K562 (cell line): Measurements from ENCODE around the gene CNBD2.

Source experiments
- CEBPB ChIP-seq: fragments of 450-650 bp; IDR thresholded peaks from 2 replicates; pipeline ENCODE4 v1.6.1; 2016; ENCODE audit warnings: missing genetic modification characterization, missing compliant biosample characterization
- CTBP1 ChIP-seq: fragments of 450-650 bp; IDR thresholded peaks from 2 replicates; pipeline ENCODE4 v1.6.1; 2016; ENCODE audit warnings: borderline replicate concordance
- EP300 ChIP-seq: IDR thresholded peaks from 2 replicates; pipeline ENCODE4 v1.6.1; 2012; ENCODE audit warnings: low read length, improper control_type of control experiment
- ETS2 ChIP-seq: IDR thresholded peaks from 2 replicates; pipeline ENCODE4 v1.6.1; 2016; ENCODE audit warnings: borderline replicate concordance, missing genetic modification characterization, mild to moderate bottlenecking, moderate library complexity, missing compliant biosample characterization; ENCODE audit not compliant: poor library complexity, severe bottlenecking
- JUND ChIP-seq, 2 experiments: IDR thresholded peaks; 2 replicates in 1 of 2; 3 replicates in 1 of 2; pipeline ENCODE4 v1.6.1; 2011; ENCODE audit warnings: borderline replicate concordance in 2 of 2, low read depth in 2 of 2, low read length in 2 of 2, improper control_type of control experiment in 1 of 2, missing biosample characterization in 1 of 2, missing genetic modification characterization in 1 of 2, missing genetic modification reagents in 1 of 2
- LEF1 ChIP-seq: fragments of 450-650 bp; IDR thresholded peaks from 2 replicates; pipeline ENCODE4 v1.6.1; 2016; ENCODE audit warnings: mild to moderate bottlenecking
- POLR2A ChIP-seq: fragments of 450-650 bp; conservative IDR thresholded peaks from 2 replicates; pipeline ENCODE4 v1.6.1; 2016
- SPI1 ChIP-seq: IDR thresholded peaks from 2 replicates; pipeline ENCODE4 v1.6.1; 2011; ENCODE audit warnings: low read depth, low read length, control low read depth, borderline replicate concordance
- ZNF121 ChIP-seq: sonication (generic); formaldehyde crosslinking; conservative IDR thresholded peaks from 2 replicates; pipeline ENCODE4 v1.8.0; 2022; ENCODE audit warnings: missing genetic modification reagents
- TF ChIP-seq, protein P1 (sequence below), 2 experiments: fragments of 450-650 bp; formaldehyde crosslinking in 1 of 2; IDR thresholded peaks; 2 replicates each; pipeline versions ENCODE4 v1.4.0 to v1.6.1; 2014 to 2020; ENCODE audit warnings: mild to moderate bottlenecking in 2 of 2, borderline replicate concordance in 1 of 2, low read depth in 1 of 2
- TF ChIP-seq, protein P2 (sequence below): fragments of 250-450 bp; sonication (Bioruptor Pico); IDR thresholded peaks from 2 replicates; pipeline ENCODE4 v1.8.0; 2021; ENCODE audit warnings: borderline replicate concordance, mild to moderate bottlenecking, moderate library complexity; ENCODE audit not compliant: poor library complexity, severe bottlenecking
- TF ChIP-seq, protein P3 (sequence below), 2 experiments: fragments of 450-650 bp in 1 of 2; sonication (generic) in 1 of 2; formaldehyde crosslinking in 1 of 2; IDR thresholded peaks; 2 replicates each; pipeline versions ENCODE4 v1.7.1 to v1.9.0; 2016 to 2022; ENCODE audit warnings: inconsistent platforms in 1 of 2, mild to moderate bottlenecking in 1 of 2, missing genetic modification reagents in 1 of 2

DNA sequence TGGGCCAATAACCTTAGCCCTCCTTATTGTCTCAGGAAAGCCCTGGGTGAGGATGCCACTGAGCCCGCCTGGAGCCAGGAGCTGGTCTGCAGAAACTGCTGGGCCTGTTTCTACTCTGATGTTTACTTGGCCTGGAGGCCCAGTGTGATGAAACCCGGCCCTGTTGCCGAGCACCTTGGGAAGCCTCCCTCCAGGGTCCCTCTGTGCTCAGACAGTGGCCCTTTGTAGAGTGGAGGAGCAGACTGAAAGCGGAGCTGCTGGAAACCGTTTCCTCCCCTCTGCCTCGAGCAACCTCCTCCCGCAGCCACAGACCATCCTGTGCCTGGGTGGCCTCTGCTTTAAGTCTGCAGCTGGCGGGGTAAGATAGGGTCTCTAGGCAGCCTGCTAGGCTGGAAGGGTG lies 102.1 kb downstream of the CNBD2 start:
- no peak for TF ChIP-seq JUND (IDR thresholded peaks at IDR 0.05; ENCODE audit: borderline replicate concordance, low read depth, low read length)
- TF ChIP-seq JUND (tag; IDR thresholded peaks at IDR 0.05; ENCODE audit: borderline replicate concordance, low read depth, low read length), result no peak
- TF ChIP-seq CTBP1, result no peak
- TF ChIP-seq, protein P1, sequence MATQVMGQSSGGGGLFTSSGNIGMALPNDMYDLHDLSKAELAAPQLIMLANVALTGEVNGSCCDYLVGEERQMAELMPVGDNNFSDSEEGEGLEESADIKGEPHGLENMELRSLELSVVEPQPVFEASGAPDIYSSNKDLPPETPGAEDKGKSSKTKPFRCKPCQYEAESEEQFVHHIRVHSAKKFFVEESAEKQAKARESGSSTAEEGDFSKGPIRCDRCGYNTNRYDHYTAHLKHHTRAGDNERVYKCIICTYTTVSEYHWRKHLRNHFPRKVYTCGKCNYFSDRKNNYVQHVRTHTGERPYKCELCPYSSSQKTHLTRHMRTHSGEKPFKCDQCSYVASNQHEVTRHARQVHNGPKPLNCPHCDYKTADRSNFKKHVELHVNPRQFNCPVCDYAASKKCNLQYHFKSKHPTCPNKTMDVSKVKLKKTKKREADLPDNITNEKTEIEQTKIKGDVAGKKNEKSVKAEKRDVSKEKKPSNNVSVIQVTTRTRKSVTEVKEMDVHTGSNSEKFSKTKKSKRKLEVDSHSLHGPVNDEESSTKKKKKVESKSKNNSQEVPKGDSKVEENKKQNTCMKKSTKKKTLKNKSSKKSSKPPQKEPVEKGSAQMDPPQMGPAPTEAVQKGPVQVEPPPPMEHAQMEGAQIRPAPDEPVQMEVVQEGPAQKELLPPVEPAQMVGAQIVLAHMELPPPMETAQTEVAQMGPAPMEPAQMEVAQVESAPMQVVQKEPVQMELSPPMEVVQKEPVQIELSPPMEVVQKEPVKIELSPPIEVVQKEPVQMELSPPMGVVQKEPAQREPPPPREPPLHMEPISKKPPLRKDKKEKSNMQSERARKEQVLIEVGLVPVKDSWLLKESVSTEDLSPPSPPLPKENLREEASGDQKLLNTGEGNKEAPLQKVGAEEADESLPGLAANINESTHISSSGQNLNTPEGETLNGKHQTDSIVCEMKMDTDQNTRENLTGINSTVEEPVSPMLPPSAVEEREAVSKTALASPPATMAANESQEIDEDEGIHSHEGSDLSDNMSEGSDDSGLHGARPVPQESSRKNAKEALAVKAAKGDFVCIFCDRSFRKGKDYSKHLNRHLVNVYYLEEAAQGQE (IDR thresholded peaks at IDR 0.05; ENCODE audit: borderline replicate concordance), result no peak
- TF ChIP-seq, protein P1 (CRISPR knock-in tag; IDR thresholded peaks at IDR 0.05; ENCODE audit: low read depth), result no peak
- TF ChIP-seq ZNF121 (CRISPR knock-in tag), result no peak
- TF ChIP-seq, protein P2, sequence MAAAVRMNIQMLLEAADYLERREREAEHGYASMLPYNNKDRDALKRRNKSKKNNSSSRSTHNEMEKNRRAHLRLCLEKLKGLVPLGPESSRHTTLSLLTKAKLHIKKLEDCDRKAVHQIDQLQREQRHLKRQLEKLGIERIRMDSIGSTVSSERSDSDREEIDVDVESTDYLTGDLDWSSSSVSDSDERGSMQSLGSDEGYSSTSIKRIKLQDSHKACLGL (CRISPR knock-in tag), result no peak
- no peak for TF ChIP-seq ETS2 (tag)
- TF ChIP-seq, protein P3, sequence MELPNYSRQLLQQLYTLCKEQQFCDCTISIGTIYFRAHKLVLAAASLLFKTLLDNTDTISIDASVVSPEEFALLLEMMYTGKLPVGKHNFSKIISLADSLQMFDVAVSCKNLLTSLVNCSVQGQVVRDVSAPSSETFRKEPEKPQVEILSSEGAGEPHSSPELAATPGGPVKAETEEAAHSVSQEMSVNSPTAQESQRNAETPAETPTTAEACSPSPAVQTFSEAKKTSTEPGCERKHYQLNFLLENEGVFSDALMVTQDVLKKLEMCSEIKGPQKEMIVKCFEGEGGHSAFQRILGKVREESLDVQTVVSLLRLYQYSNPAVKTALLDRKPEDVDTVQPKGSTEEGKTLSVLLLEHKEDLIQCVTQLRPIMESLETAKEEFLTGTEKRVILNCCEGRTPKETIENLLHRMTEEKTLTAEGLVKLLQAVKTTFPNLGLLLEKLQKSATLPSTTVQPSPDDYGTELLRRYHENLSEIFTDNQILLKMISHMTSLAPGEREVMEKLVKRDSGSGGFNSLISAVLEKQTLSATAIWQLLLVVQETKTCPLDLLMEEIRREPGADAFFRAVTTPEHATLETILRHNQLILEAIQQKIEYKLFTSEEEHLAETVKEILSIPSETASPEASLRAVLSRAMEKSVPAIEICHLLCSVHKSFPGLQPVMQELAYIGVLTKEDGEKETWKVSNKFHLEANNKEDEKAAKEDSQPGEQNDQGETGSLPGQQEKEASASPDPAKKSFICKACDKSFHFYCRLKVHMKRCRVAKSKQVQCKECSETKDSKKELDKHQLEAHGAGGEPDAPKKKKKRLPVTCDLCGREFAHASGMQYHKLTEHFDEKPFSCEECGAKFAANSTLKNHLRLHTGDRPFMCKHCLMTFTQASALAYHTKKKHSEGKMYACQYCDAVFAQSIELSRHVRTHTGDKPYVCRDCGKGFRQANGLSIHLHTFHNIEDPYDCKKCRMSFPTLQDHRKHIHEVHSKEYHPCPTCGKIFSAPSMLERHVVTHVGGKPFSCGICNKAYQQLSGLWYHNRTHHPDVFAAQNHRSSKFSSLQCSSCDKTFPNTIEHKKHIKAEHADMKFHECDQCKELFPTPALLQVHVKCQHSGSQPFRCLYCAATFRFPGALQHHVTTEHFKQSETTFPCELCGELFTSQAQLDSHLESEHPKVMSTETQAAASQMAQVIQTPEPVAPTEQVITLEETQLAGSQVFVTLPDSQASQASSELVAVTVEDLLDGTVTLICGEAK (IDR thresholded peaks at IDR 0.05), result no peak
- TF ChIP-seq, protein P3 (CRISPR knock-in tag; IDR thresholded peaks at IDR 0.05), result no peak
- no peak for TF ChIP-seq EP300
- no peak for TF ChIP-seq CEBPB (tag)
- TF ChIP-seq POLR2A, result no peak
- no peak for TF ChIP-seq SPI1
- no peak for TF ChIP-seq LEF1
